GM19395 (cell line): Measurements from ENCODE around the gene ATAT1.
A peak's percentile ranks its signal among the peaks of the same experiment; 100 is the strongest.
"Not testable (repeated sequence)": the region's sequence is repeated elsewhere in the genome, so short reads cannot be mapped to it uniquely, and the experiment has no call there.

Experiments
- ATAC-seq: cut with Tn5 transposase; IDR thresholded peaks from one replicate; pipeline ENCODE4 v1.9.1; 2021; ENCODE audit warnings: mild to moderate bottlenecking, moderate library complexity; ENCODE audit not compliant: unreplicated experiment

ATAT1 gene

GRCh38 chr6:30647242-30648116 lies 20.8 kb downstream of the ATAT1 start:
- peak; percentile 72 for ATAC-seq

- no peak for ATAC-seq
Measured at GRCh38 chr6:30651143-30651542, 24.5 kb downstream of the ATAT1 start.

- ATAC-seq, result no peak
Measured at GRCh38 chr6:30654798-30655742, 28.4 kb downstream of the ATAT1 start.

- ATAC-seq, result no peak
Measured at GRCh38 chr6:30655743-30656094, 29.0 kb downstream of the ATAT1 start.

GRCh38 chr6:30656513-30656912 lies 29.8 kb downstream of the ATAT1 start:
- ATAC-seq, result no peak

GRCh38 chr6:30657454-30657853 lies 30.8 kb downstream of the ATAT1 start:
- no peak for ATAC-seq

GRCh38 chr6:30657922-30658321 lies 31.2 kb downstream of the ATAT1 start:
- not testable (repeated sequence) for ATAC-seq

- no peak for ATAC-seq
Measured at GRCh38 chr6:30664994-30665767, 38.5 kb downstream of the ATAT1 start.

- ATAC-seq, result not testable (repeated sequence)
Measured at GRCh38 chr6:30666300-30666699, 39.6 kb downstream of the ATAT1 start.

- ATAC-seq, result no peak
Measured at GRCh38 chr6:30670760-30671527, 44.3 kb downstream of the ATAT1 start.

- ATAC-seq, result peak; percentile 75
Measured at GRCh38 chr6:30672445-30673253, 46.0 kb downstream of the ATAT1 start, which contains the start of gene DHX16. Gene DHX16, minus strand, starts transcription at chr6:30673006. Its CDS starts 165 bp downstream, at chr6:30672841.

GRCh38 chr6:30676660-30677285 lies 50.1 kb downstream of the ATAT1 start:
- no peak for ATAC-seq

GRCh38 chr6:30678964-30679726 lies 52.5 kb downstream of the ATAT1 start:
- ATAC-seq, result no peak

- ATAC-seq, result no peak
Measured at GRCh38 chr6:30679765-30680535, 53.3 kb downstream of the ATAT1 start.

- no peak for ATAC-seq
Measured at GRCh38 chr6:30681766-30682142, 55.1 kb downstream of the ATAT1 start.

- ATAC-seq, result peak; percentile 47
Measured at GRCh38 chr6:30682143-30683117, 55.8 kb downstream of the ATAT1 start.
